Activated gamma-delta T cell treated with anti-CD3 and anti-CD28 coated beads, Interleukin-2, amount 50 U/mL, for 16 hours (primary cell): ENCODE data around the gene OR2Y1.
"Not testable (repeated sequence)": the region's sequence is repeated elsewhere in the genome, so short reads cannot be mapped to it uniquely, and the experiment has no call there.

Experiments
- DNase-seq: peaks from one replicate; pipeline ENCODE4 v3.0.0-alpha.2; 2020; ENCODE audit warnings: low read depth

OR2Y1 gene

DNA sequence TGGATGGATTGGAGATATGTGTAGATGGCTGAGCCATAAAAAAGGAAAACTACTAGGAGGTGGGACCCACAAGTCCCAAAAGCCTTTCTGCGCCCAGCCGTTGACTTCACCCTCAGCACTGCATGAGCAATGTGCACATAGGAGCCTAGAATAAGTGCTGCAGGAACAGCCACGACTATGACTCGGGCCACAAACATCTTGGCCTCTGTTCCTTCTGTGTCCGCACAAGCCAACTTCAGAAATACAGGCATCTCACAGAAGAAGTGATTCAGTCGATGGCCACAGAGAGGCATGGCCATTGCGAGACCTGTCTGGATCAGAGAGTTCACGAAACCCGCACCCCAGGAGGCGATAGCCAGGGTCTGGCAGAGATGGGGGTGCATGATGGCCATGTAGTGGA is 587 bp downstream of the OR2Y1 start:
- no peak for DNase-seq

DNA sequence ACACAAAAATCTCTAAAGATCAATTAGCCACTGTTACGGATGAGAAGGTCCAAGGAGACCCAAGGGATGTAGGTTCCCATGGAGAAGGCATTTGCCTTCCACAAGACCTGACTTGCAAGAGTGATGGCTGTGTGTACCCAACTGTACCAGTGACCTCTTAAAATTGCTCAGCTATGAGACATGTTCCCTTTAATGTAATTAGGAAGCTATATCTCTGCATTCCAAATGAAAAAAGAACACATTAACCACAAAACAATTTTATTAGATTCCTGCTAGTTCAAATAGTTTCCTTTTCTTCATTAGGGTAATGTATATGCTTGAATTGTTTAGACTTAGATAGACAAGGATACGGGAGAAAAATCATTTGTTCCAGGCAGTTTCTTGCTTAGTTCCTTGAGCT is 3.3 kb downstream of the OR2Y1 start:
- no peak for DNase-seq

DNA sequence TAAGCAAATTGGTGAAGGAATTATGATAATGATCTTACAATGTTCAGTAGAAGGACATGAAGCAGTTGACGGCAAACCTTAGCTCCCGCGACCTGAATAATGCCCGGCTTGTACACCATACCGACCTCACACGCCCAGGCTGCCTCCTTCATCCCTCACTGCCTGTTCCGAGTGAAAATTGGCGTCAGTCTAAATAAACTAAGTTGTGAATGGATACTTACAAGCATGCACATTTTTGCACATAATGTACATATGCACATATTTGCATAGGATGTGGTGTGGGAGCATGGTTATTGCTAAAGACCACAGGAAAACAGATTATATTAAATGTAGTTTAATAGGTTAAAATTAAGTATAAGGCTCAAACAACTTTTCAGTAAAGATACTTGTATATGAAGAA is 14.9 kb downstream of the OR2Y1 start:
- DNase-seq: no peak

DNA sequence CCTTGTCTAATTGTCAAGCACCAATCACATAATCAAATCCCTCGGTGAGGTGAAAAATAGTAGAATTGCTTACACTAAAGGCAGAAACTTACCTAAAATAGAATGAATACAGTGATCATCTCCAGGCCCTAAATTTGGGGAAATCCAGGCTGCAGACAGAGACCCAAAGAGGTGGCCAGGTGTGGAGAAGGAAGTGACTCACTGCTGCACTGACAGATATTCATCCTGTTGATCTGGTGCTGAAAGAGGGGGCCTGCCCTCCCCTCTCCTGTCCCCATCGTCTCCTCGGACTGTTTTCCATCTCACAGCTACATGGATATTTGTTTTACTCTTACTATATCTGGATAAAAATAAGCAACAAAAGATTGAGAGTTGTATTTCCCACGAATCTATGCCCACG is 15.9 kb downstream of the OR2Y1 start:
- DNase-seq: no peak

DNA sequence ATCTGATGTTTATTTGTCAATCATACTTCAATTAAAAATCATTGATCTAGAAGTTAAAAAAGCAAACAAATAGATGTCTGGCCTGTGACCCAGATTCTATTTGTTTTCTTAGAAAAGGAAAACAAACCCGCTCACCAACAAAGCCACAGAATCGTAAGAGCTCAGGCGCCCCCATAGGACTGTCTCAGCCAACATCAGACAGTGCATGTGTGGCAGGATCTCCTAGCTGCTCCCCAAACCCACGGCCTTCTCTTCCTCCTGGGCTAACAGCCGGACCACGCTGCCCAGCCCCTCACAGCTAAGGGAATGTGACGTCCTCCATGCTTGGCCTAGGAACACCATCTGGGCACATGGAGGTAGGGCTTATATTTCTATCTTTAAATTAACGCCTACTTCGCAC is 19.4 kb downstream of the OR2Y1 start:
- no peak for DNase-seq

DNA sequence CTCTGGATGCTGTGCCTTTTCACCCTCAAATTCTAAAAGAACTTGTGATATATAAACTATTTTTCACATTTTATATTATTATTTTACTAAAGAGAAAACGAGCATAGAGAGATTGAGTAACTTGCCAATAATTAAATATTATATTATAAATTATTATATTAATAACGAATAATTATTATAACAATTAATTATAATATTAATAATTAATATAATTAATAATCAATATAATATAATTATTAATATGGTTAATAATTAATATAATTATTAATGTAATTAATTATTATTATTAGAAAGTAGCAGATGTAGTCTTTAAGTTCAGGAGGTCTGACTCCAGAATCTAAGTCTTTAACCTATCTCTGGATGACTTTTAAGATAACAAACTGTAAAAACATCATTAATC is 20.1 kb downstream of the OR2Y1 start:
- DNase-seq: no peak

DNA sequence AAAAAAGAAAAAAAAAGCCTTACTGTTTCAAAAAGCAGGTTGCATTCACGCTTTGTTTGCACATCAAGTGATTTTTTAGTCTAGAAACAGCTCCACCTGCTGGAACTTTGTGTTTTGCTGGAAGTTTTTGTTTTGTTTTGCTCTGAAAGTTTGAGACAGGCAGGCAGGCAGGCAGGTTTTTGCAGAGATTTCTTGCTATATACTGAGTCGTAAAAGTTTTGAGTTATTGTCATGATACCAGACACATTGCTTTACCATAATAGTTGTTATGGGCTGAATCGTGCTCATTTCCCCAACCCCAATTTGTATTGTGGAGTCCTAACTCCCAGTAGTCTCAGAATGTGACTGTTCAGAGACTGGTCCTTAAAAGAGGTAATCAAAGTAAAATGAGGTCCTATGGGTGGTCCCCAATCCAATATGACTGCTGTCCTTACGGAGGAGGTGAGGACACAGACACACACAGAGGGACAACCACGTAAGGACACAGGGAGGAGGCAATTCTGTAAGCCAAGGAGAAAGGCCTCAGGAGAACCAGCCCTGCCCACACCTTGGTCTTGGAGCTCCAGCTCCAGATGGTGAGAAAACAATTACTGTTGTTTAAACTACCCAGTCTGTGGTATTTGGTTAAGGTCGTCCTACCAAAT is 20.9 kb downstream of the OR2Y1 start:
- DNase-seq: peak; percentile 19

DNA sequence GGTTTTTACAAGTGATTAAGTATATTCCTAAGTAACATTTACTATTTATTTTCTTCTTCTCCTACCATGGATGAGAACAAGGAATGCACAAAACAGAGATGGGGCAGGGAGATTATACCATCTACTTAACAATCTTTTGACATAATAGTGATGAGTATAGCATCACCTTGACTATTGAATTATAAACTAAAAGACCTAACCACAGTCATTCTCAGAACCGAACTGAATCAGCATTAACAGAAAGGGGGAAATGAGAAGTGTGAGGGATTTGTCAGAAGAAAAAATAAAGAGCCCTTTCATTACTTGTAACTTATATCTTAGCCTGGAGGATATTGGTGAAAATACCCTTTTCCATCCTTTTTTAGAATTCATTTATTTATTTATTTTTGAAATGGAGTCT is 21.9 kb downstream of the OR2Y1 start:
- DNase-seq: no peak

DNA sequence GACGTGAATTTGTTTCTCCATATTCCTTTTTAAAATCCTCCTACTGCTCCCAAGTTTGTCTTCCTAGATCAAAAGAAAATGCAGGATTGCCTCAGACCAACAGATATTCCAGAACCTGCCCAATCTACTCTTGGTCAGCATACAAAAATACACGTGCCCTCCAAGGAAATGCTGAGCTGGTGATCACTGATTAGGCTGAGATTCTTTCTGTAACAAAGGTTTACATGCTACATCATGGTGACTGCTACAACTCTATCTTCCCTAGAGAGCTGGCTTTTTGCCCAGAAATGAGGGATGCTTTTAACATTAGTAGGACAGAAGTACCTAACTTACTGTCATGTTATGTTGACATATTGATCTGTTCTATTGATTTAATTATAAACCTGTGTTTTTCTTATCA is 35.5 kb downstream of the OR2Y1 start:
- no peak for DNase-seq

DNA sequence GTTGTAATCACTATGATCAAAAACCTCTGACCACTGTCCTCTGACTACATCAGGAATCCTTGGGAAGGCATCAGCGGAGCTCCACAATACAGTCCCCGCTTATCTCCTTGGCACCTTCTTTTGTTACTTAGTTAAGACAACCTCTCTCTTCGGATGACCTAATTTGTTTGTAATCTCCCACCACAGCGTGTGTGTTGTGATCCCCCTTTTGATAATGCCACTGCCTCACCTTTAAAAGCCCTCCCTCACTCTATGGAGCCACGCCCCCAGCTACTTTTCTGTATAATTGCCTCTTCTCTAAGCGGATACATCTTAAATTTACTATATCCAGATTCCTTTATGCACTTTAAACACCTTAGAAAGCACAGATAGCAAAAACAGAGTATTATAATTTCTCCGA is 35.9 kb downstream of the OR2Y1 start:
- no peak for DNase-seq

DNA sequence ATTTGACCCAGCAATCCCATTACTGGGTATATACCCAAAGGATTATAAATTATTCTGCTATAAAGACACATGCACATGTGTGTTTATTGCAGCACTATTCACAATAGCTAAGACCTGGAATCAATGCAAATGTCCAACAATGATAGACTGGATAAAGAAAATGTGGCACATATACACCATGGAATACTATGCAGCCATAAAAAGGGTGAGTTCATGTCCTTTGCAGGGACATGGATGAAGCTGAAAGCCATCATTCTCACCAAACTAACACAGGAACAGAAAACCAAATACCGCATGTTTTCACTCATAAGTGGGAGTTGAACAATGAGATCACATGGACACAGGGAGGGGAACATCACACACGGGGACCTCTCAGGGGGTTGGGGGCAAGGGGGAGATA is 36.5 kb downstream of the OR2Y1 start:
- not testable (repeated sequence) for DNase-seq

DNA sequence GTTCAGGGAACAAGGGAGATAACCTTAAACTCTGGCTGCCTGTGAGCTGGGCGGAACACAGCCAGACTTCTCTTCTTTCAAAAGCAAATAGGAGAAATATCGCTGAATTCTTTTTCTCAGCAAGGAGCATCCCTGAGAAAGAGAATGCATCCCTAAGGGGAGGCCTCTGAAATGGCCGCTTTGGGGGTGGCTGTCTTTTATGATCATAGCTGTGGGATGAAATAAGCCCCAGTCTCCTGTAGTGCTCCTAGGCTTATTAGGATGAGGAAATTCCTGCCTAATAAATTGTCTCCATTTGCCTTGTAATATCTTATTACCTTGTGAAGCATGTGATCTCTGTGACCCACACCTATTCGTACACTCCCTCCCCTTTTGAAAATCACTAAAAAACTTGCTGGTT is 39.4 kb downstream of the OR2Y1 start:
- not testable (repeated sequence) for DNase-seq

DNA sequence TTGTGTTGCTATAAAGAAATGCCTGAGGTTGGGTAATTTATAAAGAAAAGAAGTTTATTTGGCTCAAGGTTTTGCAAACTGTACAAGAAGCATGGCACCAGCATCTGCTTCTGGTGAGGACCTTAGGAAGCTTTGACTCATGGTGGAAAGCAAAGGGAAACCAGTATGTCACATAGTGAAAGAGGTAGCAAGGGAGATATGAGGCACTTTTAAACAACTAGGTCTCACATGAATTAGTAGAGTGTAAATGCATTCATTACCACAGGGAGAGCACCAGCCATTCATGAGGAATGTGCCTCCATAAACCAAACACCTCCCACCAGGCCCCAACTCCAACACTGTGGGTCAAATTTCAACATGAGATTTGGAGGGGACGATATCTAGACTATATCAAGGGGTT is 40.8 kb downstream of the OR2Y1 start:
- DNase-seq: no peak

DNA sequence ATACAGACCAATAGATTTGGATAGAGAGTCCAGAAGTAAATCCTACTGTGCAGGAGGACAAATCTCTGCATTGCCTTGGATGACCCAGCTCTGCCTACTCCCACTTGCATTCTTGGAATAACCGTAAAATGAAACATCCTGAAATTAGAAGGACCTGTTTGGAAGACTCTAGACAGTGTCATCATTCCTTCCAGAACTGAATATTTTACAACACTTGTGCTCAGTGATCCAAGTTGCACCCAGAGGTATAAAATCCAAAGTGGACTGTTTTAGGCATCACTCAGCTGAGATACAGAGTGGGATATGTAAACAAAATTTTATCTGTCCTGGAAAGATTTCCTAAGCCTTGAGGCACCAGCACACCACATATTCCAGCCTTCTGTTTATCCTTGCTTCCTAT is 43.7 kb downstream of the OR2Y1 start:
- DNase-seq: no peak

DNA sequence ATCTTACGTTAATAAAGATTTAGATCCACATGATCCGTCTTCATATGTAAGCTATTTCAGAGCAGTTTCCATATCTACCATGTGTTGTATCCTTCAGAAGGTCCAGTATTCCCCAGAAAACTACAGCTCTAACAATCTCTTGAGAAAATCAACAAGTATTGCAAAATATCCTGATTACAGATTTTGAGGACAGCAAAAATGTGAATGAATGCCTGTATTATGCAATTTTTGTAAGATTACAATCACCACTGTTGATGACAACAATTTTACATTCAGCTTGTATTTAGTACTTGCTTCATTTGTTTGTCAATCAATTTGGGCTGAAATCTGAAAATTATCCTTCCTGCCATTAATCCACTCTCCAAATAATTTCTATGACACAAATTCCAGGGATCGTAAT is 47.4 kb downstream of the OR2Y1 start:
- no peak for DNase-seq

DNA sequence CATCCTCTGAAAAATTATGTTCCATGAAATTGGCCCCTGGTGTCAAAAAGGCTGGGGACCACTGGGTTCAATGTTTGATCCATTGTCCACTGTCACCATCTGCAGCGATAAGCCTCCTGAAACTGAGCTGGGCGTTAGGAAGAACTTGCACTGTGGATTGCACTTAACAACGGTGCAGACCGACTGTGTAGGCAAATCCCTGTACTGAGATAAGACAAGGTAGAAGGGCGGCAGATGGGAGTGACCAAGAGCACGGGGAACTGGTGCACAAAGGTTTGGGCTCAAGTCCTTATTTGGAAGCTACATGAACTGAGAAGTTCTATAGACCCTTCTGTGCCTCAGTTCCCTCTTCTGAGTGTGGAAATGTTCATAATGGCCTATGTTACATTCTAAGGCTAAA is 48.8 kb downstream of the OR2Y1 start:
- DNase-seq: no peak

DNA sequence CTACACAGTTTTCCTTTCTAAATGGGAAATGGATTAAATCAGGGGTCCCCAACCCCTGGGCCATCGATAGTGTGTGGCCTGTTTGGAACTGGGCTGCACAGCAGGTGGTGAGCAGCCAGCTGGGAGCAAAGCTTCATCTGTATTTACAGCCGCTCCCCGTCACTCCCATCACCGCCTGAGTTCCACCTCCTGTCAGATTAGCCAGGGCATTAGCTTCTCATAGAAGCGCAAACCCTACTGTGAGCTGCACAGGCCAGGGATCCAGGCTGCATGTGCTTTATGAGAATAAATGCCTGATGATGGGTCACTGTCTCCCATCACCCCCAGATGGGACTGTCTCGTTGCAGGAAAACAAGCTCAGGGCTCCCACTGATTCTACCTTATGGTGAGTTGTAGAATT is 49.3 kb downstream of the OR2Y1 start:
- no peak for DNase-seq

DNA sequence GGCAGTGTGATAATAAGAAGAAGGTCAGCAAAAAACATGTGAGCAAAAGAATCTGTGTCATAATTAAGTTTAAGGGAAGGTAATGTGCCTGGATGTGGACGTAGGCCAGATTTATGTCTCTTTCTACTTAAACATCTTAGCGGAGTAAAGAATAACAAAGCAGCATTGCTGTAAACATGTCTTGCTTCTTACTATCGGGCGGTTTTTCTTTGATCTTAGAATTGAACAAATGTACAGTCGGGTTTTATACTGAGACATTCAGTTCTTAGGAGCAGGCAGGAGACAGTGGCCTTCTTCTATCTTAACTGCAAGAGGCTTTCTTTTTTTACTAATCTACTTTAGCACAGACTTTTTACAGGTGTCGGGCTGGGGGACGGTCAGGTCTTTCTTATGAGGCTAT is 50.1 kb downstream of the OR2Y1 start:
- no peak for DNase-seq
